Hindlimb muscle (tissue), 1 donor: ENCODE data around the gene POLR3B. TPM values are rescaled to one million over a fixed set of nuclear protein-coding genes. Genes with fewer than 3 reads are reported as not detected.
A peak's percentile ranks its signal among the peaks of the same experiment; 100 is the strongest.
"Not testable (repeated sequence)": the region's sequence is repeated elsewhere in the genome, so short reads cannot be mapped to it uniquely, and the experiment has no call there.

Source experiments
- DNase-seq: peaks from one replicate; pipeline ENCODE4 v3.0.0-alpha.2; 2013
- polyA plus RNA-seq: library from polyadenylated mRNA; unstranded; fragments of 120-200 nt; gene quantifications from one replicate; pipeline ENCODE4 v1.2.1, GENCODE V29; 2013; ENCODE audit not compliant: insufficient read length

The POLR3B gene
- polyA plus RNA-seq, 1 donor = 11.9 TPM

DNA sequence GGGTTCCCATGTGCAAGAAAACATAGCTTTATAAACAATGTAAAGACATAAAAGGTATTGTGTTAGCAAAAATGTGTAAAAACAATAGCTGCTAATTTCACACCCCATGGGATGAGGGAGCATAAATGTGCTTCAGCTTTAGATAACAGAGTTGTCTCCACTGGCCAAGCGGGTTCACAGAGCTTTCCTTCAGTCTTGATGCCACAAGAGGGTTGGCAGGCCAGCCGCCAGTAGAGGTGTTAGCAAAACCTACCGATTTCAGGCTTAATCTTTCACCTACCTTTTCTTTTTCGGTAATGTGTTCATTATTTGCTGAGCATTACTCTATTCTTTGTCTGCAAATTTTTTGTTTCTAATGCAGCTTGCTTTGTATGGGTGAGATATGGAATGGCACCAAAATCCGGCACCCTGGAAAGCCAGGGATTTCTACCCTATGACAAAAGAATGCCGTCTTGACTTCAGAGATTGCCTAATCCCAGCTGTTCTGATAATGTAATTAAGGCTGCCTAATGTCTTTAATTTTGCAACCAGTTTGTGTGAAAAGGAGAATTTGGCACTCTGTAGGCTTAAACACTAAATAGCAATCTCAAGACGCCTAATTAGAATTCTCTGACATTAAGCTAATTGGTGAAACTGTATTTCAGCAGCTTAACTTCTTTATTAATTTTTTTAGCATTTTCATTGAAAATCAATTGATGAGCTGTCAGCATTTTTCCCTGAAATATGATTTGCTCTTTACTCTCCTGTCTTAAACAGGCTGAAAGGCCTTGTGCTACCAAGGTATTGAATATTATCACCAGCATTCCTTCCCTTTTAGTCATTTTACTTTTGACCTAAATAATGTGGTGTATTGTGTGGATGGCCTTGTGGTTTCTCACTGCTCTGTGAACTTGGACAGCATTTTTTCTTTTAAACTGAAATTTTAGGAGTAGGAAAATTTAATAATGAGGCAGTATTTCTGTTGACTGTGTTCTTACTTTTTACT is 60.7 kb downstream of the POLR3B start:
- DNase-seq = no peak

DNA sequence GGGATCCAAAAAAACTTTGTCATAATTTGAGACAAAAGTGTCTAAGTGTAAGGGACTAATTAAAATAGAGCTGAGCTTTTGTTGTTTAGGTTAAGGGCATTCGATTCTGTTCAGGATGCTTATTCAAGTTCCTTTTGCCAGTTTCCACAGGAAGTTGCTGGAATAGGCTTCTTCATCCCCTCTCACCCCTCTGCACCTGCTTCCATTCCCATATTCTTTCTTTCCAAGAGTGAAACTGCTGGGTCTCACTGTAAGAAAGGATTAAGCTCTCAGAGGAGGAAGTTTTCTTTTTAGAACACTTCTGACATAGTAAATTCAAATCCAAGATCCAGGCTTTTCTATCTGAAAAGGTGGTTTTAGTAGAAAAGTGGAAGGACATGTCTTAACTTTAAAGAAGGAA is 61.4 kb downstream of the POLR3B start:
- no peak for DNase-seq

DNA sequence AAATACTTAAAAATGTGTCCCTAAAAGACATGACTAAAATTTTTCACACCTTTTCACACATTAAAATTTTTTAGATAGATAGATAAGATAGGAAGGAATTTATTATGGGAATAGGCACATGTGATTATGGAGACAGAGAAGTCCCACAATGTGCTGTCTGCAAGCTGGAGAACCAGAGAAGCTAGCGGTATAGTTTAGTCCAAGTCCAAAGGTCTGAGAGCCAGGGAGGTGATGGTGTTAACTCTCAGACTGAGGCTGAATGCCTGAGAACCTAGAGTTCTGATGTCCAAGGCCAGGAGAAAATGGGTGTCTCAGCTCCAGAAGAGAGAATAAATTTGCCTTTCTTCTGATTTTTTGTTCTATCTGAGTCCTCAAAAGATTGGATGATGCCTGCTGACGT is 65.7 kb downstream of the POLR3B start:
- DNase-seq = no peak

GRCh38 chr12:106425061-106425702 is 67.6 kb downstream of the POLR3B start:
- no peak for DNase-seq

- DNase-seq = no peak
Measured at GRCh38 chr12:106427917-106428316, 70.4 kb downstream of the POLR3B start.

- DNase-seq = peak; percentile 57
Measured at GRCh38 chr12:106428384-106428783, 70.8 kb downstream of the POLR3B start.

- DNase-seq = no peak
Measured at GRCh38 chr12:106429043-106429552, 71.5 kb downstream of the POLR3B start.

DNA sequence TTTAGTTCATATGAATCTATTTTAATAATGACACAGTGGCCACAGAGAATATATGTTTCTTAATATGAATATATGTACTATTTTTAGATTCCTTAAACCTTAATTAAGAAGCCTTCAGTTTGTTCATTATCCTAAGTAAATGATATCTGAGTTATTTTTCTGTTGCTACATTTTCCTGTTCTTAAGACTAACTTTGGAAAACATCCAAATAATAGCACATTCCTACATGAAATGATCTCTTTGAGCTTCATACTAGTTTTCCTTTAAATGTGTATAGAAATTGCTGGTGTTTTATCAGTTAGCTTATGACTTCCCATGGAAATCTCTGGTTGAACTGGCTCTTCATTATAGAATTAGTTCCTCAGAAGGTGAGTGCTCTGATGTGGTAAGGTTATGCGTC is 72.1 kb downstream of the POLR3B start:
- no peak for DNase-seq

DNA sequence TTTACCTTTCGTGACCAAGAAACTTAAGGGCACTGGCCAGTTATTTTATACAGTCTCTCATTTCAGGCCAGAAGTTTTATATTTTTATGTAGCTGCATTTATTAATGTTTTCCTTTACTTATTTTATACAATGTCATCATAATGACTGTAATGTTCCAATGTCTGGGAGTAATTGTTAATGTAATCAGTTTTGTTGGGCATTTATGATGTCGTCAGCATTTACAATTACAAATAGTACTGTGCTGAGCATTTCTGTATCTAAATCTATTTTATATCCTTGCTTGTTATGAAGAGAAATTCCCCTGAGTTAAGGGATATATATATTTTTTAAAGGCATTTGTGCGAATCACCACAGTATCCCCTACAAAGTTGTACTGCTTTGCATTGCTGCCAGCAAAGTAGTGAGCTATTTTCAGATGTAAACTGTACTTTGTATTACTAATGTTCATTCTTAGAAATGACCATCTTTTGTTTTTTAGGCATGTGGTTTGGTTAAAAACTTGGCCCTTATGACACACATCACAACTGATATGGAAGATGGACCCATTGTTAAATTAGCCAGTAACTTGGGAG is 74.4 kb downstream of the POLR3B start:
- DNase-seq = no peak

- DNase-seq = no peak
Measured at GRCh38 chr12:106433055-106433454, 75.5 kb downstream of the POLR3B start.

- no peak for DNase-seq
Measured at GRCh38 chr12:106434526-106434925, 77.0 kb downstream of the POLR3B start.

DNA sequence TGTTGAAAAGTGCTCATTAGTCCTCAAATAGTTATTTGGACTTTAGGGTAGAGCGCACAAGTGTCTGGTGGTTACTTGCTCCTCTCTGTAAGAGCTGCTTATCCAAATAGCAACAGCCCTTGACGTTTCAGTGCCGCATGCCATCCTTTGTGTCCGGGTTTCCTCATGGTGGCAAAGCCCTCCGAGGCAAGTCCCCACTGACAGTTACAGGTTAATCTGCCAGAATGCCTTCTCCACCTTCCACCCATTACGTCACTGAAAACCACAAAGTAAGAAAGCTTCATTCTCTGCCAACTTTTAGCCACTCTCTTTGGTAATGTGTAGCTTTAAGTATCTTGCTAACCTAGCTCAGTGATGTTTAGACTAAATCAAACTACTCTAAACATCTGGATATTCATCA is 78.6 kb downstream of the POLR3B start:
- DNase-seq = no peak

DNA sequence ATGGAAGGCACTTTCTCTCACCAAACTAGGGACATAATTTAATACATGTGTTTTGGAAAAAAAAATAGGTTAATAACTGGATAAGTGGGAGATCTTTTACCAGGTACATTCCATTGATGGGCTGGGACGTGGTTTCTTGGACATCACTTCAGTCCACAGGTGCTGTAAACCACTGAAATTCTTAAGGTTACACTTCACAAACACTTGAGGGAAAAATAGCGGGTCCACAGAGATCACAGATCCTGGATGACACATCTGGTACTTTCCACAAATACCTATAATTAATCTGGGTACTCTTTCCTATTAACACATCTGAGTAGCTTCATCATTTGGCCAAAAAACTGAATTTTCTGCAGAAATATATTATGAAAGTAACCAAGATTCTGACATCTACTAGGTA is 85.0 kb downstream of the POLR3B start:
- no peak for DNase-seq

- DNase-seq = no peak
Measured at GRCh38 chr12:106445053-106445452, 87.5 kb downstream of the POLR3B start.

DNA sequence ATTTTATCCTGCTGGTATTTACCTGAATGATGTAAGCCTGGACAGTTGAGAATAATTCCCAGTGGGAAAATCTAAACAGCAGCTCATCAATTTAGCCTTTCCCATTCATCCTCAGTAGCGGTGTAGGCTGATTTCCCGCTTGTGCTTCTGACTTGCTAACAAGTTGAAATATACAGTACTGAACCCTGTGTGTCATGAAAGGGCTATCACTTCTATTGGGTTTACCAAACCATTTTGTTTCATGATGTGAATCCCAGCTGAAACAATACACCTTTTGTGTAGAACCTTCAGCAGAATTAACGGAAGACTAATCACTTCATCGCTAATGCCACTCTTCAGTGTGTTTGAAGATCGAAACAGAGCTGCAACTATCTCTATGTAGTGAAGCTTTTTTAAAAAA is 88.4 kb downstream of the POLR3B start:
- DNase-seq = no peak

DNA sequence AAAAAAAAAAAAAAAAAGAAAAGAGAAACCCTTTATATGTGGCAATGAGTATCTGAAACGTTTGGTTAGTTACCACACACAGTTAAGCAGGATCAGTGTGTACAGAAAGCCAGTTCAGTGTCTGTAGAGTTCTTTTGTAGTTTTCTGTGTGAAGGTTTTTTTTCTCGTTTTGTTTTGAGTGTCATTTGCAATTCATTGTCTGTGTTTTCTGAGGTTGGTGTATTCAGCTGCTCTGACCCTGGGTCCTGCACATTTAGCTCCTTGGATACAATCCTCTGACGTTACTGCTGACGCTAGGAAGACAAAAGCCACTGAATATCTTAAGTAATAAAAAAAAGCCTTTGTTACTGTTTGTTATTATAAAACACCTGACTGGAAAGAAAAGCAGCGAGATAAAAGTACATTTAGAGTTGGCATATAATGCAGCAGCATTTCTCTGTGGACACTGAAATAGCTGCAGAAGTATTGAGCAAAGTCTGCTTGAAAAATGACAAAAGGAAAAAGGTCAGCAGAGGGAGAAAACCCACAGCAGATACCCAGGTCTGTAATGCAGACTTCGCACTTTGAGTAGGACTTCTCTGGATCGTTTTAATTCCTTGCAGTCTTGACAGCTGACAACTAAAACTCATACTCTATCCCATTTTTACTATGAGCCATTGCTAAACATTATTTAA is 89.0 kb downstream of the POLR3B start:
- no peak for DNase-seq

DNA sequence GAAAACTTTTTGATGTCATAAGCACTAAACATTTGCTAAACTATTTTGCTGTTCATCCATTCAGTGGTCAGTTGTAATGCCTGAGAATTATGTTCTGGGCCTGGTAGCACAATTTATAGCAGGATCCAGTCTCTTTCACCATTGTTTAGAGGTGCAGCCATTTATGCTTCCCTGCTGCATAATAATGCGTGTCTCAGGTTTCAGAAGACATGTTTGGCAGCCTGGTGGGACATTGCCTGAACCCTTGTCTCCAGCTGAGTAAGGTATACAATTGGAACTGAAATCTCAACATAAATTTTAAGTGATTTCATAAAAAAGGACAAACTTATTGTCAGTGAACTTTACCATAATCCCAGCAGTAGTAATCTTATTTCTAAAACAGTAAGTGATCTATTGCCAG is 94.8 kb downstream of the POLR3B start:
- DNase-seq = no peak

GRCh38 chr12:106455111-106455510 is 97.6 kb downstream of the POLR3B start:
- DNase-seq = no peak

DNA sequence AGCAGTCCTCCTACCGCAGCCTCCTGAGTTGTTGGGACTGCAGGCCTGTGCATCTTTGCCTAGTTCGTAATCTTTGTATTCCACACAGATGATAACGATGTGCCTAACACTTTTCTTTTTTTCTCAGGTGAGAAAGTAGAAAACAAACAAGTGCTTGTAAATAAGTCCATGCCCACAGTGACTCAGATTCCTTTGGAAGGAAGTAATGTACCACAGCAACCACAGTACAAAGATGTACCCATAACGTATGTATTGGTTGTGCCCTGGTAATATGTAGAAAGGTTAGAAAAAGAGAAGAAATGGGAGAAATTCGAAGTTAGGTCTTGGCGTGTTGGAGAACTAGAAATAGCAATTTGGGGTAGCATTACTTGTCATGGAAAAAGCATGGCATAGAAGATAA is 101.6 kb downstream of the POLR3B start:
- no peak for DNase-seq

DNA sequence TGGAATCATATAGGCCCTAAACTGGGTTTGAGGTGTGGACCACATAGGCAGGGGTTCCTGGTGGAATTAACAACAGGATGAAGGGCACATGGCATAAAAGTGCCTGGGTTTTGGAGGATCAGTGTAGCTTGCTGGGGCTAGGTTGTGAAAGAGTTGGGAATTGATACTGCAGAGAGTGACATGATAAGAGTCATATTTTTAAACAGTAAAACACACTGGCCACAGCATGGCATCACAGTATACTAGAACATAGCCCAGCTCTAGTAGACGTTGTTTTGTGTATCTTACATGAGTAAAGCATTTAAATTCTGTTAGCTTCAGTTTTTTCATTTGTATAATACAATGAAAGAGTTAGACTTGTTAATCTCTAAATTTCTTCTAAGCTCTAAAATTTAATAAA is 102.0 kb downstream of the POLR3B start:
- no peak for DNase-seq

- no peak for DNase-seq
Measured at GRCh38 chr12:106461730-106462129, 104.2 kb downstream of the POLR3B start.

DNA sequence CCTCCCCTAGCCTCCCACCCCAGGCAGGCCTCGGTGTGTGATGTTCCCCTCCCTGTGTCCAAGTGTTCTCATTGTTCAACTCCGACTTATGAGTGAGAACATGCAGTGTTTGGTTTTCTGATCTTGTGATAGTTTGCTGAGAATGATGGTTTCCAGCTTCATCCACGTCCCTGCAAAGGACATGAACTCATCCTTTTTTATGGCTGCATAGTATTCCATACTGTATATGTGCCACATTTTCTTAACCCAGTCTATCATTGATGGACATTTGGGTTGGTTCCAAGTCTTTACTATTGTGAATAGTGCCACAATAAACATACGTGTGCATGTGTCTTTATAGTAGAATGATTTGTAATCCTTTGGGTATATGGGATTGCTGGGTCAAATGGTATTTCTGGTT is 108.1 kb downstream of the POLR3B start:
- not testable (repeated sequence) for DNase-seq

DNA sequence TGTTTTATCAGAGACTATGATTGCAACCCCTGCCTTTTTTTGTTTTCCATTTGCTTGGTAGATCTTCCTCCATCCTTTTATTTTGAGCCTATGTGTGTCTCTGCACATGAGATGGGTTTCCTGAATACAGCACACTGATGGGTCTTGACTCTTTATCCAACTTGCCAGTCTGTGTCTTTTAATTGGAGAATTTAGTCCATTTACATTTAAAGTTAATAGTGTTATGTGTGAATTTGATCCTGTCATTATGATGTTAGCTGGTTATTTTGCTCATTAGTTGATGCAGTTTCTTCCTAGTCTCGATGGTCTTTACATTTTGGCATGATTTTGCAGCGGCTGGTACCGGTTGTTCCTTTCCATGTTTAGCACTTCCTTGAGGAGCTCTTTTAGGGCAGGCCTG is 118.1 kb downstream of the POLR3B start:
- DNase-seq = not testable (repeated sequence)
